Measurements from ENCODE around the gene ERC2. TPM values are rescaled to one million over a fixed set of nuclear protein-coding genes. Genes with fewer than 3 reads are reported as not detected.

Gene ERC2
- polyA plus RNA-seq, 3 donors: not detected

DNA sequence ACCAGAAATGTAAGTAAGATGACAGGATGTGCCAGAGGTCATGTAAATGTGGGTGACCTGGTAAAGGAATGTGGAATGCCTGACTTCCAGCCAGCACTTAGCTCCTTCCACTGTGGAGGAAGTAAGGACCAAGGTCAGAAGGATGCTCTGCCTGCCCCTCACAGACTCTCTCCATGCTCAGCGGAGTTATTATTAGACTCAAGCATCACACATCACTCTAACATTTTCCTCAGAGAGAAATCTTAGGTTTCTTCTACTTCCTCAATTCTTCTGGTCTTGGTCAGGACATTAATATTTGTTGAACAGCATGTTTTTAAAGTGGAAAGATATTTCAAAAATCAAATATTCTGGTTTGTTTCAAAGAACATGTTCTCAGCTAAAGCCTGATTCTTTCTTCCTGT is 749.7 kb downstream of the ERC2 start:
- Histone ChIP-seq H3K36me3 (replicated peaks in 1 of 2; ENCODE audit: control insufficient read depth in 1 of 2, insufficient read depth in 2 of 2, low read length in 2 of 2) (no peaks in the 10 kb centered on the region), H3K27me3 (ENCODE audit: control insufficient read depth in 2 of 2, insufficient read depth in 2 of 2, low read length in 2 of 2) (no peaks in the 10 kb centered on the region), H4K20me1 (ENCODE audit: insufficient read depth, low read length) (no peaks in the 10 kb centered on the region), H3K4me1 (ENCODE audit: control insufficient read depth in 1 of 2, insufficient read depth in 2 of 2, low read length in 2 of 2) (no peaks in the 10 kb centered on the region), H3K27ac (ENCODE audit: low read depth in 1 of 2, low read length in 2 of 2) (no peak overlapping the region), H3K4me2 (replicated peaks; ENCODE audit: extremely low read depth, low read length, poor library complexity, severe bottlenecking) (no peak overlapping the region), H3K9me3 (replicated peaks in 1 of 2; ENCODE audit: control insufficient read depth in 1 of 2, insufficient read depth in 1 of 2, low read length in 2 of 2) (no peaks in the 10 kb centered on the region), H3K9ac (ENCODE audit: insufficient read depth, low read length, poor library complexity, severe bottlenecking) (no peak overlapping the region), H3K79me2 (ENCODE audit: insufficient read depth, low read length) (no peaks in the 10 kb centered on the region), H3K4me3 (replicated peaks in 1 of 3; ENCODE audit: low read depth in 2 of 3, low read length in 3 of 3) (no peak overlapping the region), H2AFZ (ENCODE audit: insufficient read depth, low read depth, low read length, poor library complexity, severe bottlenecking) (no peak overlapping the region)
- Mint-ChIP-seq H3K9me3 (peaks cover 0 to 3% (median 0%) of the 10 kb centered on the region in 7 donors), H3K27me3 (ENCODE audit: low read depth in 3 of 3) (peaks cover 1 to 23% (median 4%) of the 10 kb centered on the region in 3 donors), H3K36me3 (no peaks in the 10 kb centered on the region), H3K4me3 (no peak overlapping the region), H3K27ac (peak overlapping the region in 1 of 7 donors; percentile 12), H3K4me1 (no peaks in the 10 kb centered on the region)
- no peak for DNase-seq
- intact Hi-C loops (cut with micrococcal nuclease): no loop called here
- WGBS (ENCODE audit: insufficient coverage): no CpG with 5 or more reads among the region's 1 CpG
- TF ChIP-seq, protein P1, sequence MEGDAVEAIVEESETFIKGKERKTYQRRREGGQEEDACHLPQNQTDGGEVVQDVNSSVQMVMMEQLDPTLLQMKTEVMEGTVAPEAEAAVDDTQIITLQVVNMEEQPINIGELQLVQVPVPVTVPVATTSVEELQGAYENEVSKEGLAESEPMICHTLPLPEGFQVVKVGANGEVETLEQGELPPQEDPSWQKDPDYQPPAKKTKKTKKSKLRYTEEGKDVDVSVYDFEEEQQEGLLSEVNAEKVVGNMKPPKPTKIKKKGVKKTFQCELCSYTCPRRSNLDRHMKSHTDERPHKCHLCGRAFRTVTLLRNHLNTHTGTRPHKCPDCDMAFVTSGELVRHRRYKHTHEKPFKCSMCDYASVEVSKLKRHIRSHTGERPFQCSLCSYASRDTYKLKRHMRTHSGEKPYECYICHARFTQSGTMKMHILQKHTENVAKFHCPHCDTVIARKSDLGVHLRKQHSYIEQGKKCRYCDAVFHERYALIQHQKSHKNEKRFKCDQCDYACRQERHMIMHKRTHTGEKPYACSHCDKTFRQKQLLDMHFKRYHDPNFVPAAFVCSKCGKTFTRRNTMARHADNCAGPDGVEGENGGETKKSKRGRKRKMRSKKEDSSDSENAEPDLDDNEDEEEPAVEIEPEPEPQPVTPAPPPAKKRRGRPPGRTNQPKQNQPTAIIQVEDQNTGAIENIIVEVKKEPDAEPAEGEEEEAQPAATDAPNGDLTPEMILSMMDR (IDR thresholded peaks at IDR 0.05): no peak

DNA sequence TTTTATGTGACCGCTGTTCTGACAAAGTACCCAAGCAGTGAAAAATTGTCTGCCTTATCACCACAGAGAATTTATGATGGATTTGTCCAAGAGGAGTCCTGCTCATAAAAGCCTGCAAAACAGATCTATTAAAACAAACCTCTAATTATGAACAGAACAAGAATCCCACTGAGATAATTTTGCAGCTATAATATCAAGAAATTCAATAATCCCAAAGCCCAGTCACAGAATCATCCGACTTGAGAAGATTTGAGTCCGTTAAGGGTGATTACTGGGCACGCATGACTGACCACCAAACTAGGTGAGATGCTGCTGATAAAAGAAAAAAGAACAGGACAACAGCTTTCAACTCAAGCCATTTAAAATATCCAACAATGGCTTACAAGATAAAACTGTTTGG is 750.2 kb downstream of the ERC2 start:
- H3K79me2 ChIP-seq (ENCODE audit: insufficient read depth, low read length): no peaks in the 10 kb centered on the region
- H3K4me1 ChIP-seq (ENCODE audit: control insufficient read depth in 1 of 2, insufficient read depth in 2 of 2, low read length in 2 of 2): no peaks in the 10 kb centered on the region
- H3K9me3 Mint-ChIP-seq: peaks cover 0 to 5% (median 0%) of the 10 kb centered on the region in 7 donors
- no peak overlapping the region for H3K4me3 ChIP-seq (replicated peaks in 1 of 3; ENCODE audit: low read depth in 2 of 3, low read length in 3 of 3)
- H4K20me1 ChIP-seq (ENCODE audit: insufficient read depth, low read length): no peaks in the 10 kb centered on the region
- no peaks in the 10 kb centered on the region for H3K4me1 Mint-ChIP-seq
- H3K27ac ChIP-seq (ENCODE audit: low read depth in 1 of 2, low read length in 2 of 2): no peak overlapping the region
- peaks cover 1 to 20% (median 4%) of the 10 kb centered on the region in 3 donors for H3K27me3 Mint-ChIP-seq (ENCODE audit: low read depth in 3 of 3)
- no peak overlapping the region for H2AFZ ChIP-seq (ENCODE audit: insufficient read depth, low read depth, low read length, poor library complexity, severe bottlenecking)
- H3K36me3 Mint-ChIP-seq: no peaks in the 10 kb centered on the region
- H3K27me3 ChIP-seq (ENCODE audit: control insufficient read depth in 2 of 2, insufficient read depth in 2 of 2, low read length in 2 of 2): no peaks in the 10 kb centered on the region
- no peak for DNase-seq
- no peak overlapping the region for H3K27ac Mint-ChIP-seq
- H3K36me3 ChIP-seq (replicated peaks in 1 of 2; ENCODE audit: control insufficient read depth in 1 of 2, insufficient read depth in 2 of 2, low read length in 2 of 2): no peaks in the 10 kb centered on the region
- no peaks in the 10 kb centered on the region for H3K9me3 ChIP-seq (replicated peaks in 1 of 2; ENCODE audit: control insufficient read depth in 1 of 2, insufficient read depth in 1 of 2, low read length in 2 of 2)
- no peak overlapping the region for H3K9ac ChIP-seq (ENCODE audit: insufficient read depth, low read length, poor library complexity, severe bottlenecking)
- H3K4me2 ChIP-seq (replicated peaks; ENCODE audit: extremely low read depth, low read length, poor library complexity, severe bottlenecking): no peak overlapping the region
- WGBS (ENCODE audit: insufficient coverage): no CpG with 5 or more reads among the region's 4 CpGs
- TF ChIP-seq, protein P1 (IDR thresholded peaks at IDR 0.05): no peak
- no peak overlapping the region for H3K4me3 Mint-ChIP-seq
- intact Hi-C loops (cut with micrococcal nuclease): no loop called here

Measured in CD14-positive monocyte (primary cell).